Neural progenitor cell (in vitro differentiated cells): Measurements from ENCODE around the gene RAD51B. TPM values are rescaled to one million over a fixed set of nuclear protein-coding genes. Genes with fewer than 3 reads are reported as not detected.
A peak's percentile ranks its signal among the peaks of the same experiment; 100 is the strongest.

Source experiments
- DNase-seq: peaks from one replicate; pipeline ENCODE4 v3.0.0-alpha.2; 2016; ENCODE audit warnings: low spot score
- H2AFZ ChIP-seq: fragments of 200-600 bp; sonication (generic); replicated peaks from 2 replicates; pipeline ENCODE4 v1.6.1; 2016; ENCODE audit warnings: antibody characterized with exemption
- H3F3A ChIP-seq: fragments of 200-600 bp; sonication (generic); 2 replicates; pipeline ENCODE4 v1.6.1; 2016; ENCODE audit warnings: antibody characterized with exemption, low read depth
- H3K27ac ChIP-seq: fragments of 200-600 bp; sonication (generic); 2 replicates; pipeline ENCODE4 v1.5.1; 2016; ENCODE audit warnings: mild to moderate bottlenecking
- H3K27me3 ChIP-seq: fragments of 200-600 bp; sonication (generic); 2 replicates; pipeline ENCODE4 v1.6.1; 2016; ENCODE audit warnings: mild to moderate bottlenecking, moderate library complexity
- H3K36me3 ChIP-seq: fragments of 200-600 bp; sonication (generic); 2 replicates; pipeline ENCODE4 v1.5.1; 2016
- H3K4me1 ChIP-seq: fragments of 200-600 bp; sonication (generic); 2 replicates; pipeline ENCODE4 v1.6.1; 2016; ENCODE audit warnings: mixed run types
- H3K4me2 ChIP-seq: fragments of 200-600 bp; sonication (generic); 2 replicates; pipeline ENCODE4 v1.6.1; 2016
- H3K4me3 ChIP-seq: fragments of 200-600 bp; sonication (generic); 2 replicates; pipeline ENCODE4 v1.5.1; 2016
- H3K79me2 ChIP-seq: fragments of 200-600 bp; sonication (generic); 2 replicates; pipeline ENCODE4 v1.6.1; 2016; ENCODE audit warnings: low read depth
- H3K9ac ChIP-seq: fragments of 200-600 bp; sonication (generic); 2 replicates; pipeline ENCODE4 v1.6.1; 2016
- H3K9me3 ChIP-seq: fragments of 200-600 bp; sonication (generic); 2 replicates; pipeline ENCODE4 v1.5.1; 2016; ENCODE audit warnings: low read depth
- H4K20me1 ChIP-seq: fragments of 200-600 bp; sonication (generic); 2 replicates; pipeline ENCODE4 v1.6.1; 2016; ENCODE audit warnings: low read depth
- H3K27ac Mint-ChIP-seq: 3 replicates; pipeline ENCODE4 v1.8.0; 2021; ENCODE audit warnings: mixed read lengths
- H3K27me3 Mint-ChIP-seq: 2 replicates; pipeline ENCODE4 v1.8.0; 2022; ENCODE audit warnings: low read depth, mild to moderate bottlenecking, inconsistent platforms, moderate library complexity, mixed read lengths; ENCODE audit not compliant: insufficient read depth
- H3K36me3 Mint-ChIP-seq: 3 replicates; pipeline ENCODE4 v1.8.0; 2021; ENCODE audit warnings: mixed read lengths
- H3K4me1 Mint-ChIP-seq: 3 replicates; pipeline ENCODE4 v1.8.0; 2021; ENCODE audit warnings: mixed read lengths
- H3K4me3 Mint-ChIP-seq: 3 replicates; pipeline ENCODE4 v1.8.0; 2021; ENCODE audit warnings: mild to moderate bottlenecking, moderate library complexity, mixed read lengths
- H3K9me3 Mint-ChIP-seq: 3 replicates; pipeline ENCODE4 v1.8.0; 2020; ENCODE audit warnings: mixed read lengths
- EZH2 ChIP-seq: fragments of 200-600 bp; sonication (generic); IDR thresholded peaks from 2 replicates; pipeline ENCODE4 v1.6.1; 2017; ENCODE audit warnings: antibody characterized with exemption, mild to moderate bottlenecking, moderate library complexity
- EZH2phosphoT487 ChIP-seq: fragments of 200-600 bp; sonication (generic); IDR thresholded peaks from 2 replicates; pipeline ENCODE4 v1.6.1; 2017; ENCODE audit warnings: antibody characterized with exemption
- total RNA-seq: library from RNA; depleted of rRNA; stranded (reverse); fragments of >200 nt; gene quantifications from 2 replicates; pipeline ENCODE4 v1.2.3, GENCODE V29; 2015; ENCODE audit warnings: low replicate concordance
- TF ChIP-seq, protein P1 (sequence below): fragments of 200-600 bp; sonication (generic); IDR thresholded peaks from 2 replicates; pipeline ENCODE4 v1.5.1; 2017; ENCODE audit warnings: antibody characterized with exemption, mild to moderate bottlenecking

Gene RAD51B
- total RNA-seq, 1 donor from 2014 or later, result 50.5 TPM

DNA sequence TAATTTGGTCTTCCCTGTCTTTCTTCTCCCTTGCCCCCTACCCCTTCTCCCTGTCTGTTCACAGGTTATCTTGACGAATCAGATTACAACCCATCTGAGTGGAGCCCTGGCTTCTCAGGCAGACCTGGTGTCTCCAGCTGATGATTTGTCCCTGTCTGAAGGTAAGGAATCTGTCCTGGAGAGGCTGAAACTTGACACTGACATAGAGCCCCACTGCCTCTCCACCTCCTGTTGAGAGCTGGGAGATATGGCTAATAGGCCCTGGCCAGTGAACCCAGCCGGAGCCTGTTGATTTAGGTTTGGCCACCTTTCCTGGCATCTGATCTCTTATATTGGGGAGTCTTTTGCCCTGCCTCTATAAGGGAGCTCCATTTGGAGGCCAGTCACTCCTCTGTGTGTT lies 472.2 kb downstream of the RAD51B start:
- Mint-ChIP-seq H3K9me3 (no peaks in the 10 kb centered on the region), H3K36me3 (no peaks in the 10 kb centered on the region), H3K27me3 (no peaks in the 10 kb centered on the region), H3K27ac (peak overlapping the region; percentile 95), H3K4me3 (no peak overlapping the region), H3K4me1 (peaks cover 52% of the 10 kb centered on the region)
- Histone ChIP-seq H3K27ac (no peak overlapping the region), H3K4me2 (no peak overlapping the region), H2AFZ (no peak overlapping the region), H3K4me3 (no peak overlapping the region), H3K4me1 (peaks cover 20% of the 10 kb centered on the region), H3K9ac (no peak overlapping the region), H3K9me3 (no peaks in the 10 kb centered on the region), H3K36me3 (no peaks in the 10 kb centered on the region), H4K20me1 (no peaks in the 10 kb centered on the region), H3F3A (peaks cover 9% of the 10 kb centered on the region), H3K79me2 (no peaks in the 10 kb centered on the region), H3K27me3 (no peaks in the 10 kb centered on the region)
- DNase-seq, result no peak
- TF ChIP-seq EZH2phosphoT487 (no peak), EZH2 (no peak)
- TF ChIP-seq, protein P1, sequence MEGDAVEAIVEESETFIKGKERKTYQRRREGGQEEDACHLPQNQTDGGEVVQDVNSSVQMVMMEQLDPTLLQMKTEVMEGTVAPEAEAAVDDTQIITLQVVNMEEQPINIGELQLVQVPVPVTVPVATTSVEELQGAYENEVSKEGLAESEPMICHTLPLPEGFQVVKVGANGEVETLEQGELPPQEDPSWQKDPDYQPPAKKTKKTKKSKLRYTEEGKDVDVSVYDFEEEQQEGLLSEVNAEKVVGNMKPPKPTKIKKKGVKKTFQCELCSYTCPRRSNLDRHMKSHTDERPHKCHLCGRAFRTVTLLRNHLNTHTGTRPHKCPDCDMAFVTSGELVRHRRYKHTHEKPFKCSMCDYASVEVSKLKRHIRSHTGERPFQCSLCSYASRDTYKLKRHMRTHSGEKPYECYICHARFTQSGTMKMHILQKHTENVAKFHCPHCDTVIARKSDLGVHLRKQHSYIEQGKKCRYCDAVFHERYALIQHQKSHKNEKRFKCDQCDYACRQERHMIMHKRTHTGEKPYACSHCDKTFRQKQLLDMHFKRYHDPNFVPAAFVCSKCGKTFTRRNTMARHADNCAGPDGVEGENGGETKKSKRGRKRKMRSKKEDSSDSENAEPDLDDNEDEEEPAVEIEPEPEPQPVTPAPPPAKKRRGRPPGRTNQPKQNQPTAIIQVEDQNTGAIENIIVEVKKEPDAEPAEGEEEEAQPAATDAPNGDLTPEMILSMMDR, result no peak

DNA sequence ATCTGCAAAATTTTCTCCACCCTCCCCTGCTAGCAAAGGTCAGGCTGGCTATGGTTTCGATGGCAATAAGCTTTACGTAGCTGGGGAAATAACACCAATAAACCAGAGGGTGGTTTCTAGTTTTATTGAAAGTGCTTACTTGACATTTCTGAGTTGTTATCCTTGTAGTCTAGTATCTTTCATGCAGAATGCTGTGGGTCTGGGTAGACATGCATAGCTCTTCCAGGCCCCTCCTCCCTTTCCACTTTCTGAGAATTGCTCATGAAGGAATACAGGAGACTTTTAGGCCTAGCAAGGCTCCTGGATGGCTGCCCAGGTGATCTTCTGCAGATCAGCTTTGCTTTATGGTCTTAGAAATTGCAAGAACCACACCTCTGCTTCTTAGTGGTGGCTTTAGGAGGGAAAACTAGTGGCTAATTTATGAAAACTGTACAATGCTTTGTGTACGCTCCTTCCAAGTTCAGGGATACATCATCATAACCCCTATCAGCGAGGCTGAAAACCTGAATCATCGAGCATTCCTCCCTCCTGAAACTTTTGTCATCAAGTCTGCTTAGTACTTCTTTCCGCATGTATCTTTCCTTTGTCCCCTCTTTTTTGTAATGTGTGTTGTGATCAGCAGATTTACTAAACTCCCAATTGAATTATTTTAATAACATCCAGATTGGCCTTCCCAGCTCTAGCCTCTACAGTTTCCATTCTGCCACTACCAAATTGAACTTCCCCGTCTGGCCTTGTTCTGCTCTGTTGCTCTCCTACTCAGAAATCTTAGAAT lies 473.0 kb downstream of the RAD51B start:
- H3K27me3 ChIP-seq, result no peaks in the 10 kb centered on the region
- peaks cover 10% of the 10 kb centered on the region for H3F3A ChIP-seq
- no peak overlapping the region for H3K9ac ChIP-seq
- peaks cover 25% of the 10 kb centered on the region for H3K4me1 ChIP-seq
- Mint-ChIP-seq H3K27me3 (no peaks in the 10 kb centered on the region), H3K4me3 (no peak overlapping the region), H3K27ac (peak overlapping the region; percentile 95), H3K36me3 (no peaks in the 10 kb centered on the region), H3K9me3 (no peaks in the 10 kb centered on the region), H3K4me1 (peaks cover 54% of the 10 kb centered on the region)
- H4K20me1 ChIP-seq, result no peaks in the 10 kb centered on the region
- H3K4me2 ChIP-seq, result no peak overlapping the region
- no peak overlapping the region for H3K4me3 ChIP-seq
- no peaks in the 10 kb centered on the region for H3K36me3 ChIP-seq
- TF ChIP-seq EZH2phosphoT487, result no peak
- no peak for TF ChIP-seq EZH2
- TF ChIP-seq, protein P1, result no peak
- H3K27ac ChIP-seq, result no peak overlapping the region
- H2AFZ ChIP-seq, result no peak overlapping the region
- H3K9me3 ChIP-seq, result no peaks in the 10 kb centered on the region
- DNase-seq, result no peak
- H3K79me2 ChIP-seq, result no peaks in the 10 kb centered on the region

DNA sequence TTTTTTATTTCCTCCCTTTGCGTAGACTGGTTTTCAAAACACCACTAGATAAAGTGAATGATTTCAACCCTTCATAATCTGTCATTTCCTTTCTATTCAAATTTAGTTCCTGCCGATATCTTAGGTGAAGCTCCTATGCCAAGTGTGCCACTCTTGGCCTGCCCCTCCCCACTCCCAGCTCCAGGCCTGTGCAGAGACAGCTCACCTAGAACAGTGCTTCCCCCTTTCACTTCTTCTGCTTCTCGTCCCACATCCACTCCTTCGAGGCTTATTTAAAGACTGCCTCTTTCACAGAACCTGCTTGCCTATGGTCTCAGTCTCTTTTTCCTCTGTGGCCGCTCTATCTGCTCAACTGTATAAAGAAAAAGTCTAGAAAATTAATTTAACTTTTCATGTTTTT lies 473.8 kb downstream of the RAD51B start:
- H3K36me3 Mint-ChIP-seq, result peaks cover 6% of the 10 kb centered on the region
- H3K9ac ChIP-seq, result no peak overlapping the region
- H3K27me3 Mint-ChIP-seq, result peaks cover 3% of the 10 kb centered on the region
- no peak for DNase-seq
- H4K20me1 ChIP-seq, result no peaks in the 10 kb centered on the region
- peak overlapping the region; percentile 95 for H3K27ac Mint-ChIP-seq
- H3K27me3 ChIP-seq, result no peaks in the 10 kb centered on the region
- H3K79me2 ChIP-seq, result no peaks in the 10 kb centered on the region
- no peak overlapping the region for H3K27ac ChIP-seq
- H3K36me3 ChIP-seq, result no peaks in the 10 kb centered on the region
- H3K9me3 ChIP-seq, result no peaks in the 10 kb centered on the region
- H3F3A ChIP-seq, result peaks cover 18% of the 10 kb centered on the region
- no peak overlapping the region for H3K4me3 Mint-ChIP-seq
- no peak overlapping the region for H2AFZ ChIP-seq
- no peak overlapping the region for H3K4me3 ChIP-seq
- H3K4me1 Mint-ChIP-seq, result peaks cover 61% of the 10 kb centered on the region
- H3K9me3 Mint-ChIP-seq, result peaks cover 5% of the 10 kb centered on the region
- TF ChIP-seq EZH2 (no peak), EZH2phosphoT487 (no peak)
- TF ChIP-seq, protein P1, result no peak
- H3K4me1 ChIP-seq, result peaks cover 30% of the 10 kb centered on the region
- no peak overlapping the region for H3K4me2 ChIP-seq
